C4-2B (cell line): ENCODE results near the gene CCZ1.
"Not testable (repeated sequence)": the region's sequence is repeated elsewhere in the genome, so short reads cannot be mapped to it uniquely, and the experiment has no call there.

Experiments
- H3K27ac ChIP-seq: fragments of 450-650 bp; 2 replicates; pipeline ENCODE4 v1.5.1; 2017

CCZ1 gene

GRCh38 chr7:5934945-5935450 is 36.5 kb downstream of the CCZ1 start:
- H3K27ac ChIP-seq = not testable (repeated sequence)

DNA sequence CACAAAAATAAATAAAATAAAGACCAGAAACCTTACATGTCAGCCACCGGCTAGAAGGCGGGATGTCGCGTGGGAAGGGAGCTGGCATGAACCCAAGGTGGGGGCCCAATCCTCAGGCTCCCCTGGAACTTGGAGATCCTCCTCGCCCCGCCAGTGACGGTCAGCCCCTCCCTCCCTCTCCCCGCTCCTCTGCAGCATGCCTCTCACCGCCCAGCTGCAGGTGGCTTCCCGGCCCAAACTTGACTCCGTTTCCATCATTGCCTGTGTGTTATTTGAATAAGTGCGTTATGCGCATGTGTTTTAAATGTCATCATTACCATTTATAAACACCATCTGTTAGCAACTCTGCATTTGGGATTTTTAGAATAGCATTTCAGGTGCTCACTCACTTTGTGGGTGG is 64.7 kb downstream of the CCZ1 start:
- H3K27ac ChIP-seq = not testable (repeated sequence)

DNA sequence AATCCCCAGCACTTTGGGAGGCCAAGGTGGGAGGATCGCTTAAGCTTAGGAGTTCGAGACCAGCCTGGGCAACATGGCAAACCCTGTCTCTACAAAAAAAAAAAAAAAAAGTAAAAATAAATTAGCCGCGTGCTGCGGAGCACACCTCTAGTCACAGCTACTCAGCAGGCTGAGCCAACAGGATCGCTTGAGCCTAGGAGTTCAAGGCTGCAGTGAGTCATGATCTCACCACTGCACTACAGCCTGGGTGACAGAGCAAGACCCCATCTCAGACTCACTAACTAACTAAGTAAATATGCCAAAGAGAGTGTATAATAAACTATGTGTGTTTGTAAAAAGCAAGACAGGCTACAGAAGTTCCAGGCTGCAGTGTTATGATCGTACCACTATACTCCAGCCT is 65.3 kb downstream of the CCZ1 start:
- not testable (repeated sequence) for H3K27ac ChIP-seq

- not testable (repeated sequence) for H3K27ac ChIP-seq
These were observed 71.9 kb downstream of the CCZ1 start, which contains the start of gene RSPH10B for GRCh38 chr7:5970347-5970911. Gene RSPH10B, minus strand, starts transcription at chr7:5970689. Its CDS starts 3,573 bp downstream, at chr7:5967116.

- H3K27ac ChIP-seq = not testable (repeated sequence)
These were observed 75.0 kb downstream of the CCZ1 start for GRCh38 chr7:5973580-5973979.
